Ovary (tissue), 3 donors: Measurements from ENCODE around the gene CHERP.

Experiments
- EP300 ChIP-seq: sonication (generic); formaldehyde crosslinking; IDR thresholded peaks from one replicate; pipeline ENCODE4 v1.6.1; 2017; ENCODE audit warnings: antibody characterized with exemption
- POLR2A ChIP-seq: fragments of 450-650 bp; IDR thresholded peaks from one replicate; pipeline ENCODE4 v1.6.1; 2017; ENCODE audit warnings: antibody characterized with exemption, mild to moderate bottlenecking, moderate library complexity
- TF ChIP-seq, protein P1 (sequence below), 3 donors: fragments of 450-650 bp in 2 of 3; fragments of 200-600 bp in 1 of 3; IDR thresholded peaks; one replicate each; pipeline versions ENCODE4 v1.5.1 to v1.8.0; 2016 to 2022; ENCODE audit warnings: antibody characterized with exemption in 3 of 3, mild to moderate bottlenecking in 1 of 3
- donor health status: DM: no; HTN: no; CAD: no.

DNA sequence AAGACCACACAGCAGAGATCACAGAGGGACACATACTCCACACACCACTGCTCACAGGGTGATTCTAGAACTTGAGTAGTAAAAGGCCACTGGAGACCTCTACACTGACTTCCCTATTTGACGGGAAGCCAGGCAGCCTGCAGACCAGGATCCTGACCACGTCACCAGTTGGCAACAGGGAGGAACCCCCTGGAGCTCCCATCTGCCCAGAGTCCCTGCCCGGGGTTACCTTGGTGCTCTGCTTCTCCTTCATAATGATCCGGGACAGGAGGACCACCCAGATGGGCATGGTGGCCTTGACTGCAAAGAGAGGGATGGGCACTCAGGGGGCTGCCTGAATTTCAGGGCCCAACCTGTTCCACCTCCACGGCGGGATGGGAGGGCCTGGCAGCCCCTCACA, 29.0 kb upstream of the CHERP start:
- TF ChIP-seq, protein P1, sequence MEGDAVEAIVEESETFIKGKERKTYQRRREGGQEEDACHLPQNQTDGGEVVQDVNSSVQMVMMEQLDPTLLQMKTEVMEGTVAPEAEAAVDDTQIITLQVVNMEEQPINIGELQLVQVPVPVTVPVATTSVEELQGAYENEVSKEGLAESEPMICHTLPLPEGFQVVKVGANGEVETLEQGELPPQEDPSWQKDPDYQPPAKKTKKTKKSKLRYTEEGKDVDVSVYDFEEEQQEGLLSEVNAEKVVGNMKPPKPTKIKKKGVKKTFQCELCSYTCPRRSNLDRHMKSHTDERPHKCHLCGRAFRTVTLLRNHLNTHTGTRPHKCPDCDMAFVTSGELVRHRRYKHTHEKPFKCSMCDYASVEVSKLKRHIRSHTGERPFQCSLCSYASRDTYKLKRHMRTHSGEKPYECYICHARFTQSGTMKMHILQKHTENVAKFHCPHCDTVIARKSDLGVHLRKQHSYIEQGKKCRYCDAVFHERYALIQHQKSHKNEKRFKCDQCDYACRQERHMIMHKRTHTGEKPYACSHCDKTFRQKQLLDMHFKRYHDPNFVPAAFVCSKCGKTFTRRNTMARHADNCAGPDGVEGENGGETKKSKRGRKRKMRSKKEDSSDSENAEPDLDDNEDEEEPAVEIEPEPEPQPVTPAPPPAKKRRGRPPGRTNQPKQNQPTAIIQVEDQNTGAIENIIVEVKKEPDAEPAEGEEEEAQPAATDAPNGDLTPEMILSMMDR (IDR thresholded peaks at IDR 0.05), result no peak
- no peak for TF ChIP-seq POLR2A
- no peak for TF ChIP-seq EP300
